IPS DF 4.7 (cell line): Measurements from ENCODE around the gene KIF20A.
"Not testable (repeated sequence)": the region's sequence is repeated elsewhere in the genome, so short reads cannot be mapped to it uniquely, and the experiment has no call there.

Experiments
- DNase-seq: peaks from one replicate; pipeline ENCODE4 v3.0.0-alpha.2; 2013; ENCODE audit warnings: low spot score; ENCODE audit errors: extremely low read depth

Gene KIF20A

DNA sequence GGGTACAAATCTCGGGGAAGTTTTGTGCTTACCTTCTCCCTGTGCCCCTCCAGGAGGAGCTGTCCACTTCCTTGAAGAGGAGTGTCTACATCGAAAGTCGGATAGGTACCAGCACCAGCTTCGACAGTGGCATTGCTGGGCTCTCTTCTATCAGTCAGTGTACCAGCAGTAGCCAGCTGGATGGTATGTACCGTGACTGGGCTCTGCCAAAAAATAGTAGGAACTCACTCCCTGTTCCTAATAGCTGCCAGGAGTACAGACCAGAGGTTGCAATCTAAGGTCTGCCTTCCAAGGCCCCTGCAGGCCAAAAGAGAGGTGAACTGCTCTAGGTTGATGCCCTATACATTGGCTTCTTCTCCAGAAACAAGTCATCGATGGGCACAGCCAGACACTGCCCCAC is 3.9 kb downstream of the KIF20A start:
- no peak for DNase-seq

DNA sequence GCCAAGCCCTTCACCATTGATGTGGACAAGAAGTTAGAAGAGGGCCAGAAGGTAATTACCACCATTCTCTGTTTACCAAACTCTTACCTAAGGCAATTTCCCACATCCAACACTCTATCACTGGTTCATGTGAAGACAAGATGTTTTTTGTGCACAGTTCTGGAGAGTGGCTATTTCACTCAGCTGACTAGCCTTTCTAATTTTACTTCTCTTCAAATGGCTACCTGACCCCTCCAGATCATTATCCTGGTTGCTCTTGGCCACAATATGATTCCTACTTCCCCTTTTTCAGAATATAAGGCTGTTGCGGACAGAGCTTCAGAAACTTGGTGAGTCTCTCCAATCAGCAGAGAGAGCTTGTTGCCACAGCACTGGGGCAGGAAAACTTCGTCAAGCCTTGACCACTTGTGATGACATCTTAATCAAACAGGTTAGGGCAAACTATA is 7.1 kb downstream of the KIF20A start:
- DNase-seq: no peak

DNA sequence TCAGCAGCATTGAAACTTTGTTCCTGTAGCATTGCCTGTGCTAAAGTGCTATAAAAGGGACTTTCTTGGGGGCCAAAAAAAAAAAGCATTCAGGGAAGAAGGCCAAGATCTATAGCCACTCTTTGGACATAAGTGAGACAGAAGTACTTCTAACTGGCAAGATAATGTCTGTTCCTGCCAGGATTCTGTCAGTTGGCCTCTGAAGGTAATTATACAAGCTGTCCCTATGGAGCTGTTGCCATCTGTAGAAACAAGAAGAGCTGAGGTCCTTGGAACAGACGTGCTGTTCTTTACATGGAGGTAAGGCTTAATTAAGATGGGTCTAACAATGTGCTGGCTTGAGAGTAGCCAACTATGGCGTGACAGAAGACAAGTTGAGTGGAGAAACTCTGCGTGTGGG is 9.7 kb downstream of the KIF20A start:
- no peak for DNase-seq

DNA sequence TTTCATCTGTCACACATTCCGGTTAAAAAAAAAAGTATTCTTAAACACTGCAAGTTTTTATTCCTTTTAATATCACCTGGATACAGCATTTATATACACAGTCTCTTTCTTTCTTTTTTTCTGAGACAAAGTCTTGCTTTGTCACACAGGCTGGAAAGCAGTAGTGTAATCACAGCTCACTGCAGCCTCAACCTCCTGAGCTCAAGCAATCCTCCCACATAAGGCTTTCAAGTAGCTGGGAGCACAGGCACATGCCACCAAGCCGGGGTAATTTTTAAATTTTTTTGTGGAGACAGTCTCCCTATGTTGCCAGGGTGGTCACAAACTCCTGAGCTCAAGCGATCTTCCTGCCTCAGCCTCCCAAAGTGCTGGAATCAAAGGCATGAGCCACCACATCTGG is 13.9 kb downstream of the KIF20A start:
- DNase-seq: no peak

DNA sequence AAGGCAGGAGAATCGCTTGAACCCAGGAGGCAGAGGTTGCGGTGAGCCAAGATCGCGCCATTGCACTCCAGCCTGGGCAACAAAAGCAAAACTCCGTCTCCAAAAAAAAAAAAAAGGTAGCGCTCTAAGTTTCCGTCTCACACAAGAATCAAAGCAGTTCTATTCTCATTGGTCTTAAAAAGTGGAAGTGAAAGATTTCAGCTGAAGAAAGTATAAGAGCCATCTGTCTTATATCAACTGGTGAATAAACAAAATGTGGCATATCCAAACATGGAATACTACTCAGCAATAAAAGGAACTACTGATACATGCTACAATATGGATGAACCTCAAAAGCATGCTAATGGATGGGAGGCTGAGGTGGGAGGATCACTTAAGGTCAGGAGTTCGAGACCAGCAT is 14.9 kb downstream of the KIF20A start:
- not testable (repeated sequence) for DNase-seq

DNA sequence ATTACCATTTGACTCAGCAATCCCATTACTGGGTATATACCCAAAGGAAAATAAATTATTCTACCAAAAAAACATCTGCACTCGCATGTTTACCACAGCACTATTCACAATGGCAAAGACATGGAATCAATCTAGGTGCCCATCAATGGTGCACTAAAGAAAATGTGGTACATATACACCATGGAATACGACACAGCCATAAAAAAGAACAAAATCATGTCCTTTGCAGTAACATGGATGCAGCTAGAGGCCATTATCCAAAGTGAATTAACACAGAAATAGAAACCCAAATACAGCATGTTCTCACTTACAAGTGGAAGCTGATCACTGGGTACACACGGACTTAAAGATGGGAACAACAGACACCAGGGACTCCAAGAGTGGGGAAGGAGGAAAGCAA is 32.1 kb downstream of the KIF20A start:
- no peak for DNase-seq

DNA sequence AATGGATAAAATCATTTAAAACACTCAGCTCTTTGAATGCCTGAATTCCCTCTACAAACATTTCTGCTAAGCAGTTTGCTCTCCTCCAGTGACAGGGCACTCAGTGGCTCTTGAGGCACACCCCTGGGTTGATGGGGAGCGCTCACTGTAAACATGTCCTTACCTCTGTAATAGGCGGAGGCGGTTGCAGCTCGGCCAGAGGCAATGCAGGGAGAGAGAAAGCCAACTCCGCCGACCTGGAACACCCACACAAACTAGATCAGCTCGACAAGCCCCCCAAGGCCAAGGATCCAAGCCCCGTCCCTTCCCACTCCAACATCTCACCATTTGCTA is 33.9 kb downstream of the KIF20A start:
- DNase-seq: no peak

DNA sequence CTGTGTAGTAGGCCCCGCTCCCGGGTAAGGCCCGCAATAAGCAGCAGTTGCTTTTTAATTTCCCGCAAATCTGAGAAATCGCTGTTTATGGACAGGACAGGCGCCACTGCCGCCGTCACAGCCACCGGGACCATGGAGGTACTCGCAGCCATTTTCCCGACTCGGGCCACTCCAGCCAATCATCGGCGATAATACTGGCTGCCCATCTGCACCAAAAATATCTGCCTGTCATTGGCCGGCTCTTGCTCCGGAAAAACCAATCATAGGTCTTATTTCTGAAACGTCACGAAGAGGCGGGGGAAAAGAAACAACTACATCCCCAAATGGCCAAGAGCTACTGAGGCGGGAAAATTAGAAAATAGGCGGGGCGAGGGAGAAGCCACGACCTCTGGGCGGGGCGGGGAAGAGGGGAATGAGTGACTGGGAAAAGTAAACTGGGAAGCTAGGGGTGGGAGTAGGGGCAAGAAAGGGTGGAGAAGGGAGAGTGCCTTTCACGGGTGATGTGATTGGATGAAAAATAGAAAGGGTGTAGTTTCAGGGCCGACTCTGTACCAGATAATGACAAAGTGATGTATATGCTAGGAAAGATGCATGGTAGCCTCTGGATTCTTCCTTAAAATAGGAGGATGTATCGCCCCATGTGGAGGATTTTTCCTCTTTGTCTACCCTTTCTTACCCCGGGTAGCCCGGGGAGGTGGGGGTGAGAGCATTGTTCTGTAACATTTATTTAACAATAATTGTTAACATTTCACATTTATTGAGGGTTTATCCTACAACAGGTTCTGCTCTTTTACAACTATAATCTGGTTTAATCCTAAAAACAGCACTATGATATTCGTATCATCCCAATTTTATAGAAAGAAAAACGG is 34.5 kb downstream of the KIF20A start, which contains the start of gene CDC23:
CDC23 (minus strand) TSS at position 163 of the 869 bp plus-strand sequence; CDS start at position 152, 11 bp downstream.
- peak; percentile 99 for DNase-seq

DNA sequence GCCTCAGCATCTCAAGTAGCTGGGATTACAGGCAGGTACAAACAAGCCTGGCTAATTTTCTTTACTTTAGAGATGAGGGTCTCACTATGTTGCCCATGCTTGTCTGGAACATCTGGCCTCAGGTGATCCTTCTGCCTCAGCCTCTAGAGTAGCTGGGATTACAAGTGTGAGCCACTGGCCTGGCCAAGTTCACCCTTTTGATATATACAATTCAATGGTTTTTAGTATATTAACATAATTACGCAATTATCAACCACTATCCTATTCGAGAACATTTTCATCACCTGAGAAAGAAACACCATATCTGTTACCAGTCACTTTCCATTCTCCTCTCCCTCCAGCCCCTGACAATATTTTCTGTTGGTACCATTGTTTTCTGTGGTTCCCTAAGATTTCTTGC is 37.9 kb downstream of the KIF20A start:
- DNase-seq: no peak

DNA sequence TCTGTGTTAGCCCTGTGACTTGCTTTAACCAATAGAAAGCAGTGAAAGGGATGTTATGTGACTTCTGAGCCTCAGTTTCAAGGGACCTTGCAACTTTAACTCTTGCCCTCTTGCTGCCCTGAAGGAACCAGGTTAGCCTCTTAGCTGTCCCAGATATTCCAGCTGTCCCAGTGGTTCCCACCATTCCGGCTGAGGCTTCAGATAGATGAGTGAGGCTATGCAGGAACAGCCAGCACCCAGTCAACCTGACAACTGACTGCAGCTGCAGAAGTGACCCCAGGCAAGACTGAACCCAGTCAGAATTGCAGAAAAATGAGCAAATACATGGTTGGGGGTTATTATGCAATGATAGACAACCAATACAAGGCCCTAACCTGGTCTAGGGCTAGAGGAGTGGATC is 44.6 kb downstream of the KIF20A start:
- no peak for DNase-seq

DNA sequence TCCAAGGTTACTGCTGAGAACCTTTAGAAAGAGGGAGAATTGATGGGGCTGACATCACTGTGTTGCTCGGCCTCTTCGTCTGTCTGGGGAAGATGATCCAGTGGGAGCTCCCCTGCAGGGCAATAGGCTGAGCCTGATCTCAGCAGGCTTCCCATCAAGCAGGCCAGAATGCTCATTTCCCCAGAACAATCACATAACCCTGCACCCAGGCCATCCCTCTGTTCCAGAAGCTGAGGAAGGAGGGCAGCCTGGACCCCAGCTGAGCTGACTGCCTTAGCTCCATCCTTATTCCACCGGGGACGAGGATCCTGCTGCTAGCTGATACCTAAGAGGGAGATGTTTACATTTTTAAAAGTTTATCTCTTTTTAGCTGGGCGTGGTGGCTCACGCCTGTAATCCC is 45.8 kb downstream of the KIF20A start:
- DNase-seq: no peak

DNA sequence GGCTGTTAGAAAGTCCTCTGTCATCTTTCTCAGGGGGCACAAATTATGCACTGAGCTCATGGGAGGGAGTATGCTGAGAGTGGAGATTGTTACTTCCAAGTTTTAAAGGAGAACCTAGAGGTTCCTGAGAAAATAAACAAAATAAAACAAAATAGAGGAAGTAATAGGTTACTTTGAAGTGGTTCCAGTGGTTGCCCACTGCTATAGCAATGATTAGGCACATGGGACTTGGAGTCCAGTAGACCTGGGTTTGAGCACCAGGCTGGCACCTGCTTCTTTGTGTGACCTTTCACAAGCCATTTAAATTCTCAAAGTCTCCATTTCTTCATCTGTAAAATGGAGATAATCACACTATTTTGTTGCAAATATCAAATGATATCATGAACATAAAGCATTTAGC is 48.0 kb downstream of the KIF20A start:
- DNase-seq: no peak

DNA sequence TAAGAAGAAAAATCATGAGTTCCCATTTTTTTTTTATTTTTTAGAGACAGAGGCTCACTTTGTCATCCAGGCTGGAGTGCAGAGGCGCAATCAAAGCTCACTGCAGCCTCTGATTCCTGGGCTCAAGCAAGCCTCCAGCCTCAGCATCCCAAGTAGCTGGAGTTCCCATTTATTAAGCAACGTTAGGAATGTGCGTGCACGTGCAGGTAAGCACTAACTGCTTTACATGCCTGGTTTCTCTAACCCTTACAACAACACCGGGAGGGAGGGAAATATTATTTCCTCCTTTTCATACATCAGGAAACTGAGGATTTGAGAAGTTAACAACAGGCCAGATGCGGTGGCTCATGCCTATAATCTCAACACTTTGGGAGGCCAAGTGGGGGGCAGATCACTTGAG is 50.5 kb downstream of the KIF20A start:
- DNase-seq: no peak

DNA sequence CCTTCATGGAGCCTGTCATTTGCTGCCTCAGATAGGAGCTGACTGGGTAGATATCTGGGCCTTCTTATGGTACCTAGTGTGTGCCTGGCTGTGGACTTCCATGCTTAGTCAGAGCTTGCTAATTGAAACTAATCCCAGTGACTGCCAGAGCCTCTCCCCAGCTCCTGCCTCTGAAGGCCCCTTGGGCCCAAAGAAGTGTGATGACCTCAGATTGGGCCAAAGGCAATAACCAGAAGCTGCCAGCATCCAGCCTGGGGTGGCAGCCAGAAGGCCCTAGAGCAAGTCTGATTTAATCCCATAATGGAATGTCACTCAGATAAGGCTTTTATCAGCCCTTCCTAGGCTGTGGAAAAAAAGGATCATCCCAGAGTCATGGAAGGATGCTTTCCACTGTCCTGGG is 51.3 kb downstream of the KIF20A start:
- DNase-seq: no peak

DNA sequence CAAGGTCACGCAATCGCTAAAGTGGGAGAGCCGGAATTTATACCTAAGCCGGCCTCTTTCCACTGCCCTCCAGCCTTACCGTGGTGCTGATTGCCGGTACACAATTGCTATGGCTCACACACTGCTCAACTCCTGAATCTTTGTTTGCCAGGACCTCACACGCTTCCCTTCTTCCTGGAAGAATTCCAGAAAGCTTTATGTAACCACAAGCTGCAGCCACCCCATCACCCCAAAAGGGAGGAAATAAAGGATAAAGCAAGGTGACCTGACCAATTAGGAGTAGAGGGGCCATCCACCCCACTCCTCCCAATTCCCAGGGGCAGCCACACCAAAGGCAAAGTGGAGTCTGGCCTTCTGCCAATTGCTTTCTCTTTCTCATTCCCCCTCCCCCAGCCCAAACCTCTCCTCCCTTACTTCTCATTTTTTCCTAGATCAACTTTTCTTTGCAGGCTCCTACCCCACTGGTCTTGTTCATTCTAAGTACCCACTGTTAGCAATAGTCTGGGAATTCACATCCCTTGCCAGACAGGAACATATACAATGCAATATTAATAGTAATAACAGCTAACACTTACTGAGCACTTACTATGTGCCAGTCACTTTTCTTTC is 52.2 kb downstream of the KIF20A start:
- no peak for DNase-seq

DNA sequence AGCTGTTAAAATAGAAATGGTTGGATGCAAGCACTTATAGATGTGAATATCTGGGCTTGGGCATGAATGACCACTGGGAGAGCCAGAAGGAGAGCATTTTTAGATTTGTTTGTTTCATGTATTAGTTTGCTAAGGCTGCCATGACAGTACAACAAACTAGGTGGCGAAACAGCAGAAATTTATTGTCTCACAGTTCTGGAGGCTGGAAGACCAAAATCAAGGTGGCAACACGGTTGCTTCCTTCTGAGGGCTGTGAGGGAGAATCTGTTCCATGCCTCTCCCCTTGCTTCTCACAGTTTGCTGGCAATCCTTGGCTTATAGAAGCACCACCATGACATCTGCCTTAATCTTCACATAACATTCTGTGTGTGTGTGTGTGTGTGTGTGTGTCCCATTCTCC is 54.4 kb downstream of the KIF20A start:
- DNase-seq: no peak

DNA sequence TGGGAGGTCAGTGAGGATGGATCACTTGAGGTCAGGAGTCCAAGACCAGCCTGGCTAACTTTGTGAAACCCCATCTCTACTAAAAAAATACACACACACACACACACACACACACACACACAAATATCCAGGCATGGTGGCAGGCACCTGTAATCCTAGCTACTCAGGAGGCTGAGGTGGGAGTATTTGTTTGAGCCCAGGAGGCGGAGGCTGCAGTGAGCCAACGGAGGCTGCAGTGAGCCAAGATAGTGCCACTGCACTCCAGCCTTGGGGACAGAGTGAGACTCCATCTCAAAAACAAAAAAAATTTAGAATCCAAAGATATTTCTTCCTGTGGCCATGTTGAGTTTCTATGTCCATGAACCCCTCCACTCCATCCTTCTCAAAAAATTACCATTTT is 55.7 kb downstream of the KIF20A start:
- DNase-seq: no peak
